ENCODE data around the gene PDPK1. TPM values are rescaled to one million over a fixed set of nuclear protein-coding genes. Genes with fewer than 3 reads are reported as not detected.

The PDPK1 gene
- total RNA-seq, 2 donors from 2014 or later: 52.1 to 67.7 TPM

DNA sequence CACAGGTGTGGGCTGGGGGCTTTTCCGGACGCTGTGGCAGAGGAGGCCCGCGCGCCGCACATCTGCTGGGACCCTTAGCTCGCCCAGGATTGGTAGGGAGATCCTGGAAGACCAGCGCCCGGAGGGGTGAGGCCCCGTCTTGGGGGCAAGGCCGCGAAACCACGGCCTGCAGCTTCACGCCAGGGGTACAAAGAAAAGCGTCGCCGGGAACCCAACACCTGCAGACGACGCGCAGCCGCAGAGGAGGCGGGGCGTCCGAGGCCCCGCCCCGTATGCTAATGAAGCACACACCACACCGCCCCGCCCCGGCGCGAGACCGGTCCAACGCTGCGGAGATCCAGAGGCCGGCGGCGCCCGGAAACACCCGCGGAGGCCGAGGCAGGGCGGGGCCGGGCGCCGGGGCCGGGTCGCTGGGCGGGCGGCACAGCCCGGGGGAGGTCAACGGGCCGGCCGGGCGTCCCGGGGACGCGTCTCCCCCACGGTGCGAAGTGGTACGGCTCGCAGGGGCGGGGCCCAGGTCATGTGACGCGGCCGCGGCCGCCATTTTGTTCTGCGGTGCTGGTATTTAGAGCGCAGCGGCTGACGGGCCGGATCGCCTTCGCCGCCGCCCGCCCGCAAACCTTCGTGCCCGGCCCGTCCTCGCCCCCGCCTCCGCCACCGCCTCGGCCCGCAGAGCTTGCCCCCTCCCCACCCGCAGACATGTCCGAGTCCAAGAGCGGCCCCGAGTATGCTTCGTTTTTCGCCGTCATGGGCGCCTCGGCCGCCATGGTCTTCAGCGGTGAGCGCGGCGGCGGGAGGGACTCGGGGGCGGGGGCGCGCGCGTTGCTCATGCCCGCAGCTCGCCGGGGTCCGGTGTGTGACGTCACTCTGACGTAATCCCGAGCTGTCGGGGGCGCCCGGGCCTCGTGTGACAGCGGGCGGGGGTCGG, 24.2 kb upstream of the PDPK1 start, which contains the start of gene ATP6V0C:
Gene ATP6V0C, plus strand, starts transcription at position 548 of the 928 bp plus-strand sequence. Its CDS starts 152 bp downstream, at position 700.
- H3K9me3 Mint-ChIP-seq: no peaks in the 10 kb centered on the region
- peaks cover 37% of the 10 kb centered on the region for H3K36me3 Mint-ChIP-seq (ENCODE audit: low read depth)
- H3K27me3 Mint-ChIP-seq: no peaks in the 10 kb centered on the region
- H3K4me1 Mint-ChIP-seq: peaks cover 24% of the 10 kb centered on the region
- peak within 1 kb of the TSS; percentile 92 for H3K27ac Mint-ChIP-seq
- peak; percentile 92 for ATAC-seq (replicated peaks)
- H3K4me3 Mint-ChIP-seq: peak within 1 kb of the TSS; percentile 82

- Mint-ChIP-seq H3K9me3 (no peaks in the 10 kb centered on the region), H3K27me3 (no peaks in the 10 kb centered on the region)
- ATAC-seq (replicated peaks): peak; percentile 6
Measured at GRCh38 chr16:2514333-2515179, 23.3 kb upstream of the PDPK1 start.

GRCh38 chr16:2515180-2515851, 22.5 kb upstream of the PDPK1 start:
- Mint-ChIP-seq H3K4me1 (peaks cover 31% of the 10 kb centered on the region), H3K36me3 (ENCODE audit: low read depth) (peaks cover 50% of the 10 kb centered on the region), H3K27ac (peak overlapping the region; percentile 92), H3K9me3 (no peaks in the 10 kb centered on the region), H3K27me3 (no peaks in the 10 kb centered on the region), H3K4me3 (peak overlapping the region; percentile 82)
- ATAC-seq (replicated peaks): no peak

More at GRCh38 chr16:2514333-2515179, 23.3 kb upstream of the PDPK1 start:
- peaks cover 26% of the 10 kb centered on the region for H3K4me1 Mint-ChIP-seq
- peaks cover 43% of the 10 kb centered on the region for H3K36me3 Mint-ChIP-seq (ENCODE audit: low read depth)
- peak overlapping the region; percentile 92 for H3K27ac Mint-ChIP-seq
- H3K4me3 Mint-ChIP-seq: peak overlapping the region; percentile 82

- peak overlapping the region; percentile 92 for H3K27ac Mint-ChIP-seq
- H3K36me3 Mint-ChIP-seq (ENCODE audit: low read depth): peaks cover 62% of the 10 kb centered on the region
- H3K4me3 Mint-ChIP-seq: peak overlapping the region; percentile 82
- ATAC-seq (replicated peaks): no peak
- H3K9me3 Mint-ChIP-seq: no peaks in the 10 kb centered on the region
- H3K27me3 Mint-ChIP-seq: no peaks in the 10 kb centered on the region
- H3K4me1 Mint-ChIP-seq: peaks cover 31% of the 10 kb centered on the region
Measured at GRCh38 chr16:2516391-2517240, 21.2 kb upstream of the PDPK1 start.

GRCh38 chr16:2517954-2518605, 19.7 kb upstream of the PDPK1 start:
- ATAC-seq (replicated peaks): no peak
- H3K36me3 Mint-ChIP-seq (ENCODE audit: low read depth): peaks cover 57% of the 10 kb centered on the region
- peak overlapping the region; percentile 92 for H3K27ac Mint-ChIP-seq
- peak overlapping the region; percentile 82 for H3K4me3 Mint-ChIP-seq
- H3K9me3 Mint-ChIP-seq: no peaks in the 10 kb centered on the region
- peaks cover 31% of the 10 kb centered on the region for H3K4me1 Mint-ChIP-seq
- no peaks in the 10 kb centered on the region for H3K27me3 Mint-ChIP-seq

DNA sequence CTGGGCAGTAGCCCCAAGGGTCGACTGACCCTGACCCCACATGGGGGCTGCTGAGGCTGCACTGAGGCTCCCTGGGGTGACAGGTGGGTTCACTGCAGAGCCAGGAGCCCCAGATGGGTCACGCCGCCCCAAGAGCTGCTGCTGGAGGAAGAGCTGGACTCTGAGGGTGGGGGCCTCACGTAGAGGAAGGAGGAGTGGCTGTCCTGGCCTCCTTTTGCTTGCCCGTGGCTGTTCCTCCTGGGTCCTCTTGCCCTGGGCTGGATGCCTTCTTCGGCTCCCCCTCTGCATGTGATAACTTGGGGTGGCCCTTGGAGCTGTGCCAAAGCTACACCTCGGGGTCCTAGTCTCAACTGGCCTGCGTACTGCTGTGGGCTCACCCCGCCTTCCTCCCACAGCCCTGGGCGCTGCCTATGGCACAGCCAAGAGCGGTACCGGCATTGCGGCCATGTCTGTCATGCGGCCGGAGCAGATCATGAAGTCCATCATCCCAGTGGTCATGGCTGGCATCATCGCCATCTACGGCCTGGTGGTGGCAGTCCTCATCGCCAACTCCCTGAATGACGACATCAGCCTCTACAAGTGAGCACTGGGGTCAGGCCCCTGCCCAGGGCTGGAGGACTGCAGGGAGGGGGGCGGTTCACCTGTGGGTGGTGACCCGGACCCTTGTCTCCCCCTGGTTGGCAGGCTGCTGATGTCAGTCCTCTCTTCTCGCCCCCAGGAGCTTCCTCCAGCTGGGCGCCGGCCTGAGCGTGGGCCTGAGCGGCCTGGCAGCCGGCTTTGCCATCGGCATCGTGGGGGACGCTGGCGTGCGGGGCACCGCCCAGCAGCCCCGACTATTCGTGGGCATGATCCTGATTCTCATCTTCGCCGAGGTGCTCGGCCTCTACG, 18.8 kb upstream of the PDPK1 start:
- H3K27ac Mint-ChIP-seq: peak overlapping the region; percentile 86
- H3K27me3 Mint-ChIP-seq: no peaks in the 10 kb centered on the region
- peak overlapping the region; percentile 82 for H3K4me3 Mint-ChIP-seq
- H3K36me3 Mint-ChIP-seq (ENCODE audit: low read depth): peaks cover 67% of the 10 kb centered on the region
- no peaks in the 10 kb centered on the region for H3K9me3 Mint-ChIP-seq
- ATAC-seq (replicated peaks): no peak
- peaks cover 31% of the 10 kb centered on the region for H3K4me1 Mint-ChIP-seq

DNA sequence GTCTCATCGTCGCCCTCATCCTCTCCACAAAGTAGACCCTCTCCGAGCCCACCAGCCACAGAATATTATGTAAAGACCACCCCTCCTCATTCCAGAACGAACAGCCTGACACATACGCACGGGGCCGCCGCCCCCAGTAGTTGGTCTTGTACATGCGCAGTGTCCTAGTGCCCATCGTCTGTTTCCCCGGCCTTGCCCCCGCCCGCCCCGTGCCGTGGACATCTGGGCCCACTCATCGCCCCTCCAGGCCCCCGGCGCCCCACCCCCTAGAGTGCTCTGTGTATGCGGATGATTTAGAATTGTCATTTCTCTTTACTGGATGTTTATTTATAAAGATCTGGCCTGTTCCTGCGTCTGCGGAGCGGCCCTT, 18.1 kb upstream of the PDPK1 start:
- ATAC-seq (replicated peaks): no peak
- peaks cover 31% of the 10 kb centered on the region for H3K4me1 Mint-ChIP-seq
- no peaks in the 10 kb centered on the region for H3K27me3 Mint-ChIP-seq
- H3K9me3 Mint-ChIP-seq: no peaks in the 10 kb centered on the region
- peaks cover 72% of the 10 kb centered on the region for H3K36me3 Mint-ChIP-seq (ENCODE audit: low read depth)
- H3K4me3 Mint-ChIP-seq: peak overlapping the region; percentile 82
- peak overlapping the region; percentile 86 for H3K27ac Mint-ChIP-seq

- ATAC-seq (replicated peaks): peak; percentile 86
- Mint-ChIP-seq H3K4me3 (peak within 1 kb of the TSS; percentile 82), H3K36me3 (ENCODE audit: low read depth) (peaks cover 71% of the 10 kb centered on the region), H3K27ac (peak within 1 kb of the TSS; percentile 90), H3K27me3 (no peaks in the 10 kb centered on the region), H3K9me3 (no peaks in the 10 kb centered on the region), H3K4me1 (peaks cover 30% of the 10 kb centered on the region)
Measured at GRCh38 chr16:2520097-2520783, 17.6 kb upstream of the PDPK1 start, which contains the start of gene AMDHD2. Gene AMDHD2 (plus strand): TSS chr16:2520371. CDS start chr16:2520459, 88 bp downstream.

DNA sequence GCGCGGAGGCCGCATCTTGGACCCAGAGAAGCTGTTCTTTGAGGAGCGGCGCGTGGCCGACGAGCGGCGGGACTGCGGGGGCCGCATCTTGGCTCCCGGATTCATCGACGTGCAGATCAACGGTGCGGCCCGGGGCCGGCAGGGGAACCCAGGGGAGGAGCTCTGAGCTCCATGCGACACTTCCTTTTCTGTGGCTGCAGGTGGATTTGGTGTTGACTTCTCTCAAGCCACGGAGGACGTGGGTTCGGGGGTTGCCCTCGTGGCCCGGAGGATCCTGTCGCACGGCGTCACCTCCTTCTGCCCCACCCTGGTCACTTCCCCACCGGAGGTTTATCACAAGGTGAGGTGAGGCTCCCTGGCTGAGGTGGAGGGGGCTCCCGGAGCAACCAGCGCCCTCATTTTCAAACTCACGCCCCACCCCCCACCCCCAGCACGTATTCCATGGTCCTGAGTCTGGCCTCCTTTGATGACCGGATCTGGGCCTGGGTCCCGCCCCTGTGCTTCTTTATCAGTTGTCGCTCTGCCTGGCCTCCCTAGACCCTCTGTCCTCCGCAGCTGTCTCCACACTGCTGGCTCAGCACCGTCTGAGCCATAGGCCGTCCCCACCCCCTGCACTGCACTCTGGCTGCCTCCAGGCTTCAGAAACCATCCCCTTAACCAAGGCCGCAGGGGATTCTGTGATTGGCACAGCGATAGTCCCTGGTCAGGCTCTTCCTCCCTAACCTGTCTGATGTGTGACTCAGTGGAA, 16.9 kb upstream of the PDPK1 start:
- peak overlapping the region; percentile 90 for H3K27ac Mint-ChIP-seq
- H3K9me3 Mint-ChIP-seq: no peaks in the 10 kb centered on the region
- ATAC-seq (replicated peaks): peak; percentile 69
- peaks cover 23% of the 10 kb centered on the region for H3K4me1 Mint-ChIP-seq
- peaks cover 69% of the 10 kb centered on the region for H3K36me3 Mint-ChIP-seq (ENCODE audit: low read depth)
- H3K4me3 Mint-ChIP-seq: peak overlapping the region; percentile 82
- H3K27me3 Mint-ChIP-seq: no peaks in the 10 kb centered on the region

DNA sequence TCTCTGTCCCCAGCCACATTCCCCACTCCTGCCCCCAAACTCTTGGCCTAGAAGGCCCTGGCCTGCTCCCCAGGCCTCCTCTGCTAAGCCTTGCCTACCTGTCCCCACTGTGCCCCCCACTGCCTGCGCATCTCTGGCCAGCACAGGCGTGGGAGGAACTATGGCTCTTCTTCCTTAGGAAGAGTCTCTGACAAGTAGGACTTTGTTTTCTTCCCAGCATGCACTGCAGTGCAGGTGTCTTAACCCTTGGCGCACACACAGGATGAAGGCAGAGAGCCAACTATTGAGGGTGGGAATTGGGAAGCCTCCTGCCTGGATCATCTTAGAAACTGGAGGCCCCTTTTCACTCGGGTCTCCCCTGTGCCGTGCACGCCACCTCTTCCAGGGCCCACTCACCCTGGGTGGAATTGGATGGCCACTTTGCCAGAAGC, 14.0 kb upstream of the PDPK1 start:
- ATAC-seq (replicated peaks): no peak
- Mint-ChIP-seq H3K36me3 (ENCODE audit: low read depth) (peaks cover 66% of the 10 kb centered on the region), H3K4me3 (no peak overlapping the region), H3K27me3 (no peaks in the 10 kb centered on the region), H3K4me1 (peaks cover 7% of the 10 kb centered on the region), H3K27ac (no peak overlapping the region), H3K9me3 (no peaks in the 10 kb centered on the region)

GRCh38 chr16:2524339-2524938, 13.4 kb upstream of the PDPK1 start:
- Mint-ChIP-seq H3K27me3 (no peaks in the 10 kb centered on the region), H3K4me3 (no peak overlapping the region), H3K4me1 (peaks cover 6% of the 10 kb centered on the region), H3K36me3 (ENCODE audit: low read depth) (peaks cover 61% of the 10 kb centered on the region), H3K27ac (no peak overlapping the region), H3K9me3 (no peaks in the 10 kb centered on the region)
- no peak for ATAC-seq (replicated peaks)

Data from activated T-helper 17 cell treated with anti-CD3 and anti-CD28 coated beads, Interleukin-2, amount 50 U/mL, for 72 hours (primary cell).